A204.1 (cell line): ENCODE measurements around the gene FTSJ3.
A peak's percentile ranks its signal among the peaks of the same experiment; 100 is the strongest.
"Not testable (repeated sequence)": the region's sequence is repeated elsewhere in the genome, so short reads cannot be mapped to it uniquely, and the experiment has no call there.

ENCODE experiments used
- FAIRE-seq: peaks from 2 replicates; lab custom pipeline; 2012; peaks lifted over from hg19 to GRCh38; lab: Jason Lieb, UNC

FTSJ3 gene

GRCh38 chr17:63827002-63827800 lies at the start of gene FTSJ3, which contains the start of gene PSMC5:
Gene FTSJ3 (minus strand): TSS chr17:63827663. CDS start chr17:63826902, 761 bp downstream.
Gene PSMC5 (plus strand): TSS chr17:63827431. CDS start chr17:63827491, 60 bp downstream.
- peak; percentile 80 for FAIRE-seq

- FAIRE-seq = not testable (repeated sequence)
These were observed 47.2 kb upstream of the FTSJ3 start for GRCh38 chr17:63874693-63875092.

- FAIRE-seq = not testable (repeated sequence)
These were observed 46.7 kb upstream of the FTSJ3 start for GRCh38 chr17:63874061-63874626.

GRCh38 chr17:63873577-63873976 lies 46.1 kb upstream of the FTSJ3 start, which contains the start of gene CSH2:
Gene CSH2 (minus strand): TSS chr17:63873677. CDS start chr17:63873614, 63 bp downstream.
- FAIRE-seq = not testable (repeated sequence)

- FAIRE-seq = not testable (repeated sequence)
These were observed 44.3 kb upstream of the FTSJ3 start for GRCh38 chr17:63871646-63872365.

- not testable (repeated sequence) for FAIRE-seq
These were observed 42.8 kb upstream of the FTSJ3 start for GRCh38 chr17:63870292-63870665.

GRCh38 chr17:63869491-63870291 lies 42.2 kb upstream of the FTSJ3 start:
- not testable (repeated sequence) for FAIRE-seq

- FAIRE-seq = not testable (repeated sequence)
These were observed 39.2 kb upstream of the FTSJ3 start for GRCh38 chr17:63866625-63867024.

- FAIRE-seq = no peak
These were observed 31.8 kb upstream of the FTSJ3 start for GRCh38 chr17:63859257-63859656.

- not testable (repeated sequence) for FAIRE-seq
These were observed 29.0 kb upstream of the FTSJ3 start for GRCh38 chr17:63856425-63856824.

- no peak for FAIRE-seq
These were observed 27.7 kb upstream of the FTSJ3 start for GRCh38 chr17:63855185-63855584.

GRCh38 chr17:63854709-63855108 lies 27.2 kb upstream of the FTSJ3 start:
- no peak for FAIRE-seq

- no peak for FAIRE-seq
These were observed 25.8 kb upstream of the FTSJ3 start for GRCh38 chr17:63853260-63853659.

GRCh38 chr17:63850401-63850800 lies 22.9 kb upstream of the FTSJ3 start:
- no peak for FAIRE-seq

- FAIRE-seq = no peak
These were observed 21.6 kb upstream of the FTSJ3 start for GRCh38 chr17:63848834-63849689.

- no peak for FAIRE-seq
These were observed 20.2 kb upstream of the FTSJ3 start for GRCh38 chr17:63847525-63848249.

GRCh38 chr17:63845509-63845908 lies 18.0 kb upstream of the FTSJ3 start:
- FAIRE-seq = no peak

- FAIRE-seq = no peak
These were observed 16.6 kb upstream of the FTSJ3 start for GRCh38 chr17:63843910-63844677.

- not testable (repeated sequence) for FAIRE-seq
These were observed 16.0 kb upstream of the FTSJ3 start for GRCh38 chr17:63843387-63843888.
